Spleen (tissue), 7 donors: ENCODE results near the gene TWIST2.

Source experiments
- POLR2A ChIP-seq, 3 donors: fragments of 450-650 bp; IDR thresholded peaks; one replicate each; pipeline ENCODE4 v1.5.1; 2017; ENCODE audit warnings: antibody characterized with exemption in 3 of 3, mild to moderate bottlenecking in 1 of 3
- POLR2AphosphoS5 ChIP-seq, 3 donors: sonication (generic); formaldehyde crosslinking; IDR thresholded peaks; one replicate each; pipeline ENCODE4 v1.5.1; 2017; ENCODE audit warnings: antibody characterized with exemption in 3 of 3
- TF ChIP-seq, protein P1 (sequence below), 11 experiments: fragments of 200-600 bp in 7 of 11; fragments of 450-650 bp in 4 of 11; sonication (generic) in 4 of 11; IDR thresholded peaks in 8 of 11; conservative IDR thresholded peaks in 3 of 11; 1 replicate in 7 of 11; 2 replicates in 4 of 11; pipeline versions ENCODE4 v1.4.0 to v1.8.0; 2016 to 2021; ENCODE audit warnings: antibody characterized with exemption in 11 of 11, inconsistent platforms in 4 of 11, mild to moderate bottlenecking in 1 of 11
- donor health status: DM: no; HTN: no; CAD: no; lungs with moderate emphysema.
- donor health status: DM: no; HTN: no; CAD: no.
- donor health status: DM: no; HTN: no; CAD: no.

- TF ChIP-seq, protein P1, sequence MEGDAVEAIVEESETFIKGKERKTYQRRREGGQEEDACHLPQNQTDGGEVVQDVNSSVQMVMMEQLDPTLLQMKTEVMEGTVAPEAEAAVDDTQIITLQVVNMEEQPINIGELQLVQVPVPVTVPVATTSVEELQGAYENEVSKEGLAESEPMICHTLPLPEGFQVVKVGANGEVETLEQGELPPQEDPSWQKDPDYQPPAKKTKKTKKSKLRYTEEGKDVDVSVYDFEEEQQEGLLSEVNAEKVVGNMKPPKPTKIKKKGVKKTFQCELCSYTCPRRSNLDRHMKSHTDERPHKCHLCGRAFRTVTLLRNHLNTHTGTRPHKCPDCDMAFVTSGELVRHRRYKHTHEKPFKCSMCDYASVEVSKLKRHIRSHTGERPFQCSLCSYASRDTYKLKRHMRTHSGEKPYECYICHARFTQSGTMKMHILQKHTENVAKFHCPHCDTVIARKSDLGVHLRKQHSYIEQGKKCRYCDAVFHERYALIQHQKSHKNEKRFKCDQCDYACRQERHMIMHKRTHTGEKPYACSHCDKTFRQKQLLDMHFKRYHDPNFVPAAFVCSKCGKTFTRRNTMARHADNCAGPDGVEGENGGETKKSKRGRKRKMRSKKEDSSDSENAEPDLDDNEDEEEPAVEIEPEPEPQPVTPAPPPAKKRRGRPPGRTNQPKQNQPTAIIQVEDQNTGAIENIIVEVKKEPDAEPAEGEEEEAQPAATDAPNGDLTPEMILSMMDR (IDR thresholded peaks at IDR 0.05 in 8 of 11, conservative IDR thresholded peaks at IDR 0.05 in 3 of 11): no peak
- no peak for TF ChIP-seq POLR2A (IDR thresholded peaks at IDR 0.05)
- no peak for TF ChIP-seq POLR2AphosphoS5 (IDR thresholded peaks at IDR 0.05)
Observed at GRCh38 chr2:238884122-238884811, 36.4 kb downstream of the TWIST2 start.
